A549 (cell line): Measurements from ENCODE around the gene AP3D1. TPM values are rescaled to one million over a fixed set of nuclear protein-coding genes. Genes with fewer than 3 reads are reported as not detected.
A peak's percentile ranks its signal among the peaks of the same experiment; 100 is the strongest.

Experiments used
- ATAC-seq, 2 experiments: fragments of 200-7000 bp in 1 of 2; fragments of >200 bp in 1 of 2; cut with Nextera tagmentation in 1 of 2; cut with Tn5 transposase in 1 of 2; 3 replicates each; pipeline versions ENCODE4 v1.8.0 to v1.9.1; 2018 to 2020; ENCODE audit warnings: mild to moderate bottlenecking in 1 of 2, moderate library complexity in 1 of 2
- CTCF ChIA-PET: fragments of 300-600 bp; sonication (Branson Sonifier 250); formaldehyde crosslinking; extraction: SDS; loops from one replicate; lab custom pipeline; 2021; ENCODE audit warnings: antibody characterized with exemption, inconsistent platforms; lab: Yijun Ruan, JAX
- POLR2A ChIA-PET: fragments of 350-600 bp; formaldehyde crosslinking; extraction: SDS; loops from one replicate; lab custom pipeline; 2021; ENCODE audit warnings: antibody characterized with exemption, inconsistent platforms; lab: Yijun Ruan, JAX
- DNase-seq, 2 experiments: peaks; one replicate each; pipeline versions ENCODE4 v3.0.0 to v3.0.0-alpha.2; 2011 to 2016; ENCODE audit warnings: low read depth in 1 of 2, low spot score in 1 of 2
- FAIRE-seq: peaks from 2 replicates; lab custom pipeline; 2011; peaks lifted over from hg19 to GRCh38; lab: Jason Lieb, UNC
- H3K27ac ChIP-seq, 2 experiments: fragments of >200 bp; sonication (Bioruptor Twin); formaldehyde crosslinking; 3 replicates each; pipeline ENCODE4 v1.5.1; 2016 to 2017
- H3K4me1 ChIP-seq: fragments of >200 bp; sonication (Bioruptor Twin); formaldehyde crosslinking; 3 replicates; pipeline ENCODE4 v1.6.1; 2016
- H3K4me2 ChIP-seq: fragments of >200 bp; sonication (Bioruptor Twin); formaldehyde crosslinking; 3 replicates; pipeline ENCODE4 v1.6.1; 2016
- H3K4me3 ChIP-seq: fragments of >200 bp; sonication (Bioruptor Twin); formaldehyde crosslinking; 3 replicates; pipeline ENCODE4 v1.5.1; 2016
- H3K9me3 ChIP-seq: fragments of >200 bp; sonication (Bioruptor Twin); formaldehyde crosslinking; 3 replicates; pipeline ENCODE4 v1.6.1; 2016
- CBX2 ChIP-seq: fragments of 200-600 bp; sonication (generic); IDR thresholded peaks from 2 replicates; pipeline ENCODE4 v1.6.1; 2016; ENCODE audit warnings: low read depth, mild to moderate bottlenecking, borderline replicate concordance
- CHD2 ChIP-seq: fragments of 150-350 bp; IDR thresholded peaks from 2 replicates; pipeline ENCODE4 v1.6.1; 2014; ENCODE audit warnings: low read length; ENCODE audit not compliant: partially characterized antibody
- CHD4 ChIP-seq: fragments of 200-600 bp; sonication (generic); IDR thresholded peaks from 2 replicates; pipeline ENCODE4 v1.6.1; 2016; ENCODE audit warnings: antibody characterized with exemption, mild to moderate bottlenecking, borderline replicate concordance
- EHF ChIP-seq: fragments of 250-450 bp; sonication (Bioruptor Pico); IDR thresholded peaks from 2 replicates; pipeline ENCODE4 v1.5.0; 2020; ENCODE audit warnings: mild to moderate bottlenecking
- EHMT2 ChIP-seq: fragments of 200-600 bp; sonication (generic); IDR thresholded peaks from 2 replicates; pipeline ENCODE4 v1.6.1; 2016; ENCODE audit warnings: antibody characterized with exemption, low read depth, mild to moderate bottlenecking, moderate library complexity
- EP300 ChIP-seq, 2 experiments: fragments of >200 bp; sonication (Bioruptor Twin); formaldehyde crosslinking; IDR thresholded peaks; 2 replicates in 1 of 2; 3 replicates in 1 of 2; pipeline ENCODE4 v1.6.1; 2016 to 2017
- ESRRA ChIP-seq: fragments of 150-350 bp; IDR thresholded peaks from 2 replicates; pipeline ENCODE4 v1.6.1; 2014; ENCODE audit warnings: mild to moderate bottlenecking, low read length, borderline replicate concordance
- FOXS1 ChIP-seq: fragments of 250-450 bp; sonication (Bioruptor Pico); IDR thresholded peaks from 2 replicates; pipeline ENCODE4 v1.5.0; 2020; ENCODE audit warnings: mild to moderate bottlenecking, moderate library complexity
- HEYL ChIP-seq: fragments of 250-450 bp; sonication (Bioruptor Pico); IDR thresholded peaks from 2 replicates; pipeline ENCODE4 v1.8.0; 2021; ENCODE audit warnings: mild to moderate bottlenecking, moderate library complexity
- HOXB5 ChIP-seq: fragments of 250-450 bp; sonication (Bioruptor Pico); IDR thresholded peaks from 2 replicates; pipeline ENCODE4 v1.5.0; 2020; ENCODE audit warnings: mild to moderate bottlenecking, moderate library complexity
- JUNB ChIP-seq: fragments of >200 bp; sonication (Bioruptor Twin); formaldehyde crosslinking; IDR thresholded peaks from 2 replicates; pipeline ENCODE4 v1.6.1; 2016
- KDM5A ChIP-seq: fragments of 200-600 bp; sonication (generic); IDR thresholded peaks from 2 replicates; pipeline ENCODE4 v1.6.1; 2016; ENCODE audit warnings: antibody characterized with exemption, mild to moderate bottlenecking
- NPAS2 ChIP-seq: fragments of 250-450 bp; sonication (Bioruptor Pico); IDR thresholded peaks from 2 replicates; pipeline ENCODE4 v1.8.0; 2022; ENCODE audit warnings: mild to moderate bottlenecking, moderate library complexity, borderline replicate concordance
- NR3C1 ChIP-seq: fragments of >200 bp; sonication (Bioruptor Twin); formaldehyde crosslinking; IDR thresholded peaks from 3 replicates; pipeline ENCODE4 v1.6.1; 2017
- PHF8 ChIP-seq: fragments of 200-600 bp; sonication (generic); IDR thresholded peaks from 2 replicates; pipeline ENCODE4 v1.6.1; 2016; ENCODE audit warnings: low read depth, mild to moderate bottlenecking, antibody characterized with exemption, moderate library complexity, borderline replicate concordance
- POLR2A ChIP-seq: IDR thresholded peaks from 2 replicates; pipeline ENCODE4 v1.6.1; 2012; ENCODE audit warnings: mild to moderate bottlenecking, low read length
- RAD21 ChIP-seq, 2 experiments: fragments of >200 bp in 1 of 2; sonication (Bioruptor Twin) in 1 of 2; formaldehyde crosslinking in 1 of 2; IDR thresholded peaks in 1 of 2; conservative IDR thresholded peaks in 1 of 2; 2 replicates in 1 of 2; 3 replicates in 1 of 2; pipeline ENCODE4 v1.6.1; 2012 to 2018; ENCODE audit warnings: inconsistent platforms in 1 of 2
- RARB ChIP-seq: fragments of 250-450 bp; sonication (Bioruptor Pico); IDR thresholded peaks from 2 replicates; pipeline ENCODE4 v1.8.0; 2021; ENCODE audit warnings: mild to moderate bottlenecking, moderate library complexity
- SMC3 ChIP-seq: fragments of >200 bp; sonication (Bioruptor Twin); formaldehyde crosslinking; IDR thresholded peaks from 3 replicates; pipeline ENCODE4 v1.6.1; 2018; ENCODE audit warnings: inconsistent platforms
- TFCP2L1 ChIP-seq: fragments of 250-450 bp; sonication (Bioruptor Pico); IDR thresholded peaks from 2 replicates; pipeline ENCODE4 v1.5.0; 2021; ENCODE audit warnings: mild to moderate bottlenecking
- TP53 ChIP-seq: fragments of 250-450 bp; sonication (Bioruptor Pico); IDR thresholded peaks from 2 replicates; pipeline ENCODE4 v1.5.0; 2021; ENCODE audit warnings: mild to moderate bottlenecking, moderate library complexity
- USF2 ChIP-seq: fragments of 450-650 bp; IDR thresholded peaks from 2 replicates; pipeline ENCODE4 v1.6.1; 2014; ENCODE audit warnings: antibody characterized with exemption
- ZC3H11A ChIP-seq: fragments of 450-650 bp; IDR thresholded peaks from 2 replicates; pipeline ENCODE4 v1.6.1; 2014; ENCODE audit warnings: antibody characterized with exemption, mild to moderate bottlenecking
- ZFP36 ChIP-seq: fragments of 450-650 bp; IDR thresholded peaks from 2 replicates; pipeline ENCODE4 v1.6.1; 2014; ENCODE audit warnings: borderline replicate concordance; ENCODE audit not compliant: partially characterized antibody
- ZNF302 ChIP-seq: fragments of 250-450 bp; sonication (Bioruptor Pico); IDR thresholded peaks from 2 replicates; pipeline ENCODE4 v1.9.0; 2021; ENCODE audit warnings: inconsistent platforms, mild to moderate bottlenecking, moderate library complexity
- WGBS: methylation state at CpG from one replicate; pipeline ENCODE4 v1.1.6; 2017; ENCODE audit errors: missing lambda C conversion rate; 5-methylcytosine and 5-hydroxymethylcytosine counted together
- polyA plus RNA-seq, 4 experiments: library from polyadenylated mRNA; depleted of rRNA in 3 of 4; stranded (reverse); fragments of >200 nt; fragmentation: RNase III in 1 of 4; extraction: RNeasy Plus Mini Kit Qiagen cat#74134 plus additional on column Dnase treatment in 1 of 4; gene quantifications; 2 replicates in 3 of 4; 3 replicates in 1 of 4; pipeline ENCODE4 v1.2.3, GENCODE V29; 2011 to 2017
- TF ChIP-seq, protein P1 (sequence below): fragments of >200 bp; sonication (Bioruptor Twin); formaldehyde crosslinking; IDR thresholded peaks from 2 replicates; pipeline ENCODE4 v1.6.1; 2016
- TF ChIP-seq, protein P2 (sequence below): fragments of 250-450 bp; sonication (Bioruptor Pico); IDR thresholded peaks from 2 replicates; pipeline ENCODE4 v1.5.0; 2020; ENCODE audit warnings: low read depth, mild to moderate bottlenecking, moderate library complexity
- TF ChIP-seq, protein P3 (sequence below): fragments of 250-450 bp; sonication (Bioruptor Pico); IDR thresholded peaks from 2 replicates; pipeline ENCODE4 v1.5.0; 2021; ENCODE audit warnings: mild to moderate bottlenecking, moderate library complexity, borderline replicate concordance

AP3D1 gene
- polyA plus RNA-seq, 2 of the 4 experiments (the other 2 are of a cell fraction) = 44.4 to 66.9 TPM

GRCh38 chr19:2199215-2199614, 47.8 kb upstream of the AP3D1 start:
- FAIRE-seq (no peak), ATAC-seq (peak; percentile 58 to 75; a peak in 4 of 6 replicates), DNase-seq (peak; percentile 22 to 23)
- WGBS = 95% methylated on average over 9 of the region's 18 CpGs
- no peaks in the 10 kb centered on the region for H3K9me3 ChIP-seq
- POLR2A ChIA-PET = no interaction called here
- TF ChIP-seq RAD21 (conservative IDR thresholded peaks at IDR 0.05 in 1 of 2, IDR thresholded peaks at IDR 0.05 in 1 of 2) = no peak
- no peak for TF ChIP-seq CHD2
- TF ChIP-seq HOXB5 (CRISPR knock-in tag) = no peak
- TF ChIP-seq EHMT2 = no peak
- TF ChIP-seq EHF (CRISPR knock-in tag) = no peak
- no peak for TF ChIP-seq FOXS1 (CRISPR knock-in tag)
- no peak for TF ChIP-seq KDM5A
- no peak for TF ChIP-seq NPAS2 (CRISPR knock-in tag)
- TF ChIP-seq, protein P1, sequence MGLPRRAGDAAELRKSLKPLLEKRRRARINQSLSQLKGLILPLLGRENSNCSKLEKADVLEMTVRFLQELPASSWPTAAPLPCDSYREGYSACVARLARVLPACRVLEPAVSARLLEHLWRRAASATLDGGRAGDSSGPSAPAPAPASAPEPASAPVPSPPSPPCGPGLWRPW = no peak
- no peak for TF ChIP-seq CBX2
- no peak for TF ChIP-seq CHD4
- TF ChIP-seq HEYL = no peak
- TF ChIP-seq ESRRA = no peak
- TF ChIP-seq USF2 = no peak
- TF ChIP-seq, protein P2, sequence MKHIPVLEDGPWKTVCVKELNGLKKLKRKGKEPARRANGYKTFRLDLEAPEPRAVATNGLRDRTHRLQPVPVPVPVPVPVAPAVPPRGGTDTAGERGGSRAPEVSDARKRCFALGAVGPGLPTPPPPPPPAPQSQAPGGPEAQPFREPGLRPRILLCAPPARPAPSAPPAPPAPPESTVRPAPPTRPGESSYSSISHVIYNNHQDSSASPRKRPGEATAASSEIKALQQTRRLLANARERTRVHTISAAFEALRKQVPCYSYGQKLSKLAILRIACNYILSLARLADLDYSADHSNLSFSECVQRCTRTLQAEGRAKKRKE (CRISPR knock-in tag) = no peak
- no peak for TF ChIP-seq NR3C1
- no peak for TF ChIP-seq EP300 (IDR thresholded peaks at IDR 0.05)
- TF ChIP-seq, all 56 proteins: peak for 0
- Histone ChIP-seq H3K4me1 (no peaks in the 10 kb centered on the region), H3K4me2 (no peak overlapping the region), H3K4me3 (no peak overlapping the region), H3K27ac (no peak overlapping the region)
- CTCF ChIA-PET = interaction anchor here (0.8 to 1.3 kb wide), 3 partner anchors 10 to 35 kb away, joined by 3 to 5 read pairs (median 3); partner anchors contain the start of gene DOT1L

DNA sequence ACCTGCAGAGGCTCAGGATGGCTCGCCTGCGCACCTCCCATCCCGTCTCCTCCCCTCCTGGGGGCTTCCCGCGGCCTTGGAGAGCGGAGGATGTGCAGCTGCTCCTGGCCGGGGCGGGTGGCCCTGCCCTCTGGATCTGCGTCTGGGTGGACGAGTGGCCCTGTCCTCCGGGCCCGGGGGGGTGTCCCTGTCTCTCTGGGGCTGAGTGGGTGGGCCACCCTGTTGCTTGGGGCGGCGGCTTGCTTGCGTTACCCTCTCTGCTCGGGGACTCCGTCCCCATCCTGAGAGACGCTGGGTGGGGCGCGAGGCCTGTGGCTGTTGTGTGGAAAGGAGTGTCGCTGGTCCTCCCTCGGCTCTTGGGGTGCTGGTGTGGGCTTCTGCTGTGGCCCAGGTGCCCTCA, 47.0 kb upstream of the AP3D1 start:
- FAIRE-seq = no peak
- CTCF ChIA-PET = interaction anchor here (1.1 kb wide), 1 partner anchor 42 kb away, joined by 3 read pairs; no protein-coding TSS in a partner anchor
- no peak for DNase-seq
- 79% methylated on average over 4 of the region's 22 CpGs for WGBS
- no peak overlapping the region for H3K4me2 ChIP-seq
- no peak for TF ChIP-seq TFCP2L1
- TF ChIP-seq HEYL = no peak
- no peak for TF ChIP-seq FOXS1 (CRISPR knock-in tag)
- TF ChIP-seq CHD4 = no peak
- no peak for TF ChIP-seq HOXB5 (CRISPR knock-in tag)
- TF ChIP-seq, all 56 proteins: peak for 0
- POLR2A ChIA-PET = no interaction called here
- no peak for ATAC-seq
- H3K4me1 ChIP-seq = no peaks in the 10 kb centered on the region
- H3K27ac ChIP-seq = no peak overlapping the region
- H3K4me3 ChIP-seq = no peak overlapping the region
- H3K9me3 ChIP-seq = no peaks in the 10 kb centered on the region

GRCh38 chr19:2197270-2197669, 45.9 kb upstream of the AP3D1 start:
- DNase-seq (no peak), ATAC-seq (no peak), FAIRE-seq (no peak)
- H3K4me2 ChIP-seq = no peak overlapping the region
- CTCF ChIA-PET = interaction anchor here (0.9 to 1.1 kb wide), 2 partner anchors 39 to 41 kb away, joined by 3 to 4 read pairs; no protein-coding TSS in a partner anchor
- no peaks in the 10 kb centered on the region for H3K9me3 ChIP-seq
- 92% methylated on average over 4 of the region's 15 CpGs for WGBS
- no peaks in the 10 kb centered on the region for H3K4me1 ChIP-seq
- POLR2A ChIA-PET = no interaction called here
- H3K4me3 ChIP-seq = no peak overlapping the region
- no peak overlapping the region for H3K27ac ChIP-seq
- no peak for TF ChIP-seq USF2
- TF ChIP-seq, protein P3, sequence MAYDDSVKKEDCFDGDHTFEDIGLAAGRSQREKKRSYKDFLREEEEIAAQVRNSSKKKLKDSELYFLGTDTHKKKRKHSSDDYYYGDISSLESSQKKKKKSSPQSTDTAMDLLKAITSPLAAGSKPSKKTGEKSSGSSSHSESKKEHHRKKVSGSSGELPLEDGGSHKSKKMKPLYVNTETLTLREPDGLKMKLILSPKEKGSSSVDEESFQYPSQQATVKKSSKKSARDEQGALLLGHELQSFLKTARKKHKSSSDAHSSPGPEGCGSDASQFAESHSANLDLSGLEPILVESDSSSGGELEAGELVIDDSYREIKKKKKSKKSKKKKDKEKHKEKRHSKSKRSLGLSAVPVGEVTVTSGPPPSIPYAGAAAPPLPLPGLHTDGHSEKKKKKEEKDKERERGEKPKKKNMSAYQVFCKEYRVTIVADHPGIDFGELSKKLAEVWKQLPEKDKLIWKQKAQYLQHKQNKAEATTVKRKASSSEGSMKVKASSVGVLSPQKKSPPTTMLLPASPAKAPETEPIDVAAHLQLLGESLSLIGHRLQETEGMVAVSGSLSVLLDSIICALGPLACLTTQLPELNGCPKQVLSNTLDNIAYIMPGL (CRISPR knock-in tag) = no peak
- no peak for TF ChIP-seq EHF (CRISPR knock-in tag)
- TF ChIP-seq ZC3H11A = no peak
- TF ChIP-seq PHF8 = no peak
- TF ChIP-seq, protein P1 = no peak
- no peak for TF ChIP-seq KDM5A
- TF ChIP-seq ZNF302 = no peak
- TF ChIP-seq RARB = no peak
- no peak for TF ChIP-seq TP53 (CRISPR knock-in tag)
- no peak for TF ChIP-seq POLR2A
- no peak for TF ChIP-seq SMC3
- no peak for TF ChIP-seq ZFP36
- TF ChIP-seq JUNB = no peak
- no peak for TF ChIP-seq NPAS2 (CRISPR knock-in tag)
